ENCODE data around the gene NAA10.

- TF ChIP-seq RFX5 (IDR thresholded peaks at IDR 0.05) (no peak), BHLHE40 (IDR thresholded peaks at IDR 0.05; ENCODE audit: low read depth, low read length) (no peak), NR3C1 (IDR thresholded peaks at IDR 0.05) (no peak), CTCF (IDR thresholded peaks at IDR 0.05) (no peak), RCOR1 (IDR thresholded peaks at IDR 0.05; ENCODE audit: low read depth, low read length) (no peak)
These were observed 21.4 kb upstream of the NAA10 start for GRCh38 chrX:153956044-153956907.

All from A549 (cell line).